ENCODE results near the gene IMPDH1. TPM values are rescaled to one million over a fixed set of nuclear protein-coding genes. Genes with fewer than 3 reads are reported as not detected.

IMPDH1 gene
- total and polyA plus RNA-seq, 9 of the 15 experiments (the other 6 are each of a cell fraction or from before 2014, with no cell fraction given) = 0.80 to 118 (median 64.3) TPM

- TF ChIP-seq GATA2 (CRISPR knock-in tag; IDR thresholded peaks at IDR 0.05) = no peak
- TF ChIP-seq ZBTB7A (IDR thresholded peaks at IDR 0.05; ENCODE audit: borderline replicate concordance, control insufficient read depth, low read depth, low read length) = peak; percentile 29; the same call in 1 of the 2 replicates
- peak; percentile 46; the same call in 1 of the 2 replicates for TF ChIP-seq CTBP1 (IDR thresholded peaks at IDR 0.05; ENCODE audit: borderline replicate concordance)
- no peak for TF ChIP-seq ZNF551 (CRISPR knock-in tag; IDR thresholded peaks at IDR 0.05)
- TF ChIP-seq PKNOX1 (IDR thresholded peaks at IDR 0.05) = peak; percentile 87
- no peak for TF ChIP-seq SMAD3 (CRISPR knock-in tag; conservative IDR thresholded peaks at IDR 0.05)
- no peak for TF ChIP-seq POLR2G (IDR thresholded peaks at IDR 0.05; ENCODE audit: low read depth, low read length)
- TF ChIP-seq PRPF4 (IDR thresholded peaks at IDR 0.05; ENCODE audit: insufficient read depth, low read depth, low read length, poor library complexity, severe bottlenecking) = peak; percentile 18
- peak; percentile 17 for TF ChIP-seq MEIS2 (IDR thresholded peaks at IDR 0.05; ENCODE audit: partially characterized antibody)
- TF ChIP-seq ZBTB2 (IDR thresholded peaks at IDR 0.05) = no peak
- peak in 1 of 3 experiments; percentile 30; a peak in 1 of 6 replicates for TF ChIP-seq CTCF (IDR thresholded peaks at IDR 0.05 in 2 of 3, conservative IDR thresholded peaks at IDR 0.05 in 1 of 3; ENCODE audit: insufficient read depth in 2 of 3, low read depth in 1 of 3, low read length in 3 of 3)
- no peak for TF ChIP-seq RERE (CRISPR knock-in tag; IDR thresholded peaks at IDR 0.05; ENCODE audit: borderline replicate concordance)
- TF ChIP-seq MXD1 (CRISPR knock-in tag; IDR thresholded peaks at IDR 0.05; ENCODE audit: borderline replicate concordance, poor library complexity, severe bottlenecking) = no peak
- no peak for TF ChIP-seq ZNF140 (CRISPR knock-in tag; IDR thresholded peaks at IDR 0.05)
- TF ChIP-seq SAFB (IDR thresholded peaks at IDR 0.05; ENCODE audit: borderline replicate concordance, low read depth, low read length) = 0 out of 2 replicates have a peak, but pooled peaks have one; percentile 27
These were observed 48.1 kb downstream of the IMPDH1 start, which contains the start of gene PRRT4 (continued) for GRCh38 chr7:128361411-128362379.
